Bronchial epithelial cell (primary cell): ENCODE measurements around the gene ZBTB48. TPM values are rescaled to one million over a fixed set of nuclear protein-coding genes. Genes with fewer than 3 reads are reported as not detected.

Experiments
- DNase-seq: peaks from one replicate; pipeline ENCODE4 v3.0.0-alpha.2; 2010; ENCODE audit warnings: low read depth
- FAIRE-seq: peaks from 2 replicates; lab custom pipeline; 2011; peaks lifted over from hg19 to GRCh38; lab: Jason Lieb, UNC
- H3K27me3 ChIP-seq: 2 replicates; pipeline ENCODE4 v1.5.1; 2011; ENCODE audit warnings: low read length; ENCODE audit not compliant: control insufficient read depth, insufficient read depth
- H3K36me3 ChIP-seq: 2 replicates; pipeline ENCODE4 v1.5.1; 2011; ENCODE audit warnings: low read length; ENCODE audit not compliant: control insufficient read depth, insufficient read depth
- H3K4me3 ChIP-seq: 2 replicates; pipeline ENCODE4 v1.5.1; 2011; ENCODE audit warnings: mild to moderate bottlenecking, low read depth, low read length, control low read depth
- CTCF ChIP-seq: IDR thresholded peaks from 2 replicates; pipeline ENCODE4 v1.5.1; 2011; ENCODE audit warnings: mild to moderate bottlenecking, moderate library complexity, low read length, control low read depth, inconsistent platforms; ENCODE audit not compliant: insufficient read depth, severe bottlenecking
- total RNA-seq: library from RNA; depleted of rRNA; stranded (reverse); fragments of >200 nt; gene quantifications from 2 replicates; pipeline ENCODE4 v1.2.1, GENCODE V29; 2014

Gene ZBTB48
- total RNA-seq, 1 donor from 2014 or later: 19.7 TPM

GRCh38 chr1:6612641-6613360 lies 33.0 kb downstream of the ZBTB48 start:
- FAIRE-seq: no peak
- no peak for TF ChIP-seq CTCF
- peak; percentile 56 for DNase-seq
- Histone ChIP-seq H3K36me3 (no peaks in the 10 kb centered on the region), H3K4me3 (peak overlapping the region; percentile 48), H3K27me3 (no peaks in the 10 kb centered on the region)

- Histone ChIP-seq H3K4me3 (peak within 1 kb of the TSS; percentile 80), H3K36me3 (no peaks in the 10 kb centered on the region), H3K27me3 (no peaks in the 10 kb centered on the region)
- no peak for TF ChIP-seq CTCF
- peak; percentile 90 for DNase-seq
- no peak for FAIRE-seq
These were observed 33.7 kb downstream of the ZBTB48 start, which contains the start of gene PHF13 for GRCh38 chr1:6613361-6614018. TSS of gene PHF13 (plus strand) at chr1:6613731. CDS start at chr1:6614067, 336 bp downstream.

GRCh38 chr1:6614019-6614928 lies 34.5 kb downstream of the ZBTB48 start:
- Histone ChIP-seq H3K4me3 (peak overlapping the region; percentile 80), H3K27me3 (no peaks in the 10 kb centered on the region), H3K36me3 (no peaks in the 10 kb centered on the region)
- DNase-seq (no peak), FAIRE-seq (no peak)
- no peak for TF ChIP-seq CTCF

GRCh38 chr1:6614929-6615785 lies 35.4 kb downstream of the ZBTB48 start:
- H3K36me3 ChIP-seq: peaks cover 7% of the 10 kb centered on the region
- H3K4me3 ChIP-seq: peak overlapping the region; percentile 80
- no peak for FAIRE-seq
- H3K27me3 ChIP-seq: no peaks in the 10 kb centered on the region
- TF ChIP-seq CTCF: no peak
- DNase-seq: no peak

- FAIRE-seq: no peak
- Histone ChIP-seq H3K27me3 (no peaks in the 10 kb centered on the region), H3K4me3 (no peak overlapping the region), H3K36me3 (peaks cover 17% of the 10 kb centered on the region)
- no peak for DNase-seq
- TF ChIP-seq CTCF: no peak
These were observed 39.3 kb downstream of the ZBTB48 start for GRCh38 chr1:6619045-6619444.
